SK-N-SH (cell line): ENCODE results near the gene CCDC102B. TPM values are rescaled to one million over a fixed set of nuclear protein-coding genes. Genes with fewer than 3 reads are reported as not detected.

Experiments used
- CTCF ChIA-PET: fragments of 300-600, 350-600 bp; formaldehyde crosslinking; extraction: SDS; loops from one replicate; lab custom pipeline; 2021; lab: Yijun Ruan, JAX
- POLR2A ChIA-PET: fragments of 350-600 bp; sonication (Branson Sonifier 250); formaldehyde crosslinking; extraction: SDS; loops from one replicate; lab custom pipeline; 2020; ENCODE audit warnings: antibody characterized with exemption, inconsistent platforms; lab: Yijun Ruan, JAX
- DNase-seq: peaks from one replicate; pipeline ENCODE4 v3.0.0; 2012
- H2AFZ ChIP-seq: fragments of 200-600 bp; sonication (generic); 2 replicates; pipeline ENCODE4 v1.8.1; 2016; ENCODE audit warnings: antibody characterized with exemption, mild to moderate bottlenecking, low read depth
- H3F3A ChIP-seq: fragments of 200-600 bp; sonication (generic); replicated peaks from 2 replicates; pipeline ENCODE3; 2016; ENCODE audit warnings: antibody characterized with exemption, mild to moderate bottlenecking; ENCODE audit not compliant: insufficient read depth
- H3K27ac ChIP-seq, 2 experiments: fragments of 200-500 bp in 1 of 2; fragments of 200-600 bp in 1 of 2; sonication (Bioruptor generic) in 1 of 2; sonication (generic), shearing (Covaris generic) in 1 of 2; 2 replicates each; pipeline versions ENCODE4 v1.5.1 to v1.6.1; 2014 to 2016; ENCODE audit warnings: low read depth in 2 of 2, inconsistent platforms in 1 of 2, low read length in 1 of 2, mild to moderate bottlenecking in 1 of 2, mixed read lengths in 1 of 2
- H3K27me3 ChIP-seq: fragments of 200-600 bp; sonication (generic), shearing (Covaris generic); 2 replicates; pipeline ENCODE4 v1.6.1; 2016; ENCODE audit warnings: mixed run types; ENCODE audit not compliant: insufficient read depth
- H3K36me3 ChIP-seq, 2 experiments: fragments of 200-500 bp in 1 of 2; fragments of 200-600 bp in 1 of 2; sonication (Bioruptor generic) in 1 of 2; sonication (generic) in 1 of 2; replicated peaks in 1 of 2; 2 replicates each; pipeline versions ENCODE3 to v1.5.1; 2014 to 2016; ENCODE audit warnings: low read length in 1 of 2, mild to moderate bottlenecking in 1 of 2; ENCODE audit not compliant: insufficient read depth in 2 of 2, control insufficient read depth in 1 of 2
- H3K4me1 ChIP-seq, 2 experiments: fragments of 200-500 bp in 1 of 2; fragments of 200-600 bp in 1 of 2; sonication (Bioruptor generic) in 1 of 2; sonication (generic), shearing (Covaris generic) in 1 of 2; 2 replicates each; pipeline versions ENCODE4 v1.5.1 to v1.6.1; 2014 to 2016; ENCODE audit warnings: low read depth in 1 of 2, low read length in 1 of 2, mixed run types in 1 of 2; ENCODE audit not compliant: insufficient read depth in 2 of 2, control insufficient read depth in 1 of 2
- H3K4me2 ChIP-seq: fragments of 200-600 bp; sonication (generic), shearing (Covaris generic); 2 replicates; pipeline ENCODE4 v1.6.1; 2017; ENCODE audit warnings: mixed run types
- H3K4me3 ChIP-seq, 2 experiments: fragments of 200-500 bp in 1 of 2; fragments of 200-600 bp in 1 of 2; sonication (Bioruptor generic) in 1 of 2; sonication (generic), shearing (Covaris generic) in 1 of 2; 2 replicates each; pipeline versions ENCODE4 v1.5.1 to v1.8.1; 2014 to 2016; ENCODE audit warnings: low read depth in 2 of 2, inconsistent platforms in 1 of 2, low read length in 1 of 2, mild to moderate bottlenecking in 1 of 2, mixed read lengths in 1 of 2, moderate library complexity in 1 of 2
- H3K79me2 ChIP-seq: fragments of 200-600 bp; sonication (generic); 2 replicates; pipeline ENCODE4 v1.8.1; 2017; ENCODE audit warnings: mild to moderate bottlenecking; ENCODE audit not compliant: insufficient read depth
- H3K9ac ChIP-seq: fragments of 200-600 bp; sonication (generic); 2 replicates; pipeline ENCODE4 v1.6.1; 2017; ENCODE audit warnings: mixed run types
- H3K9me2 ChIP-seq: fragments of 200-600 bp; sonication (generic); 2 replicates; pipeline ENCODE4 v1.6.1; 2017; ENCODE audit warnings: mixed run types
- H3K9me3 ChIP-seq: fragments of 200-600 bp; sonication (generic); 2 replicates; pipeline ENCODE4 v1.6.1; 2017; ENCODE audit warnings: mixed run types, mild to moderate bottlenecking, moderate library complexity
- H4K20me1 ChIP-seq: fragments of 200-600 bp; sonication (generic); 2 replicates; pipeline ENCODE4 v1.6.1; 2017; ENCODE audit warnings: mild to moderate bottlenecking, mixed run types; ENCODE audit not compliant: insufficient read depth
- CHD2 ChIP-seq: fragments of 150-350 bp; IDR thresholded peaks from 2 replicates; pipeline ENCODE4 v1.6.1; 2018; ENCODE audit warnings: low read length; ENCODE audit not compliant: partially characterized antibody
- ELF1 ChIP-seq: IDR thresholded peaks from 2 replicates; pipeline ENCODE4 v1.4.0; 2012
- FOSL2 ChIP-seq: IDR thresholded peaks from 2 replicates; pipeline ENCODE4 v1.4.0; 2012; ENCODE audit warnings: low read depth, mild to moderate bottlenecking, moderate library complexity, borderline replicate concordance
- FOXM1 ChIP-seq: IDR thresholded peaks from 2 replicates; pipeline ENCODE4 v1.4.0; 2012; ENCODE audit warnings: low read depth, mild to moderate bottlenecking
- JUND ChIP-seq: IDR thresholded peaks from 2 replicates; pipeline ENCODE4 v1.4.0; 2012
- MEF2A ChIP-seq: IDR thresholded peaks from 2 replicates; pipeline ENCODE4 v1.4.0; 2012; ENCODE audit warnings: low read depth, borderline replicate concordance
- POLR2AphosphoS5 ChIP-seq: IDR thresholded peaks from 2 replicates; pipeline ENCODE4 v1.6.1; 2012; ENCODE audit warnings: low read depth, low read length
- RCOR1 ChIP-seq: fragments of 150-350 bp; IDR thresholded peaks from 2 replicates; pipeline ENCODE4 v1.6.1; 2017; ENCODE audit warnings: antibody characterized with exemption, low read length
- RFX5 ChIP-seq: IDR thresholded peaks from 2 replicates; pipeline ENCODE4 v1.6.1; 2012; ENCODE audit warnings: mild to moderate bottlenecking, improper control_type of control experiment, low read length
- SIN3A ChIP-seq: IDR thresholded peaks from 2 replicates; pipeline ENCODE4 v1.6.1; 2012; ENCODE audit warnings: low read depth, mild to moderate bottlenecking, low read length, moderate library complexity, borderline replicate concordance
- TAF1 ChIP-seq: IDR thresholded peaks from 2 replicates; pipeline ENCODE4 v1.6.1; 2012; ENCODE audit warnings: low read depth, mild to moderate bottlenecking, low read length, moderate library complexity, borderline replicate concordance
- WGBS: methylation state at CpG from one replicate; pipeline ENCODE4 v1.1.6; 2017; ENCODE audit warnings: low lambda C conversion rate; 5-methylcytosine and 5-hydroxymethylcytosine counted together
- polyA plus RNA-seq, 3 experiments: library from polyadenylated mRNA; depleted of rRNA; stranded (reverse); fragments of >200 nt; gene quantifications; 2 replicates each; pipeline ENCODE4 v1.2.3, GENCODE V29; 2012
- TF ChIP-seq, protein P1 (sequence below): IDR thresholded peaks from 2 replicates; pipeline ENCODE4 v1.4.0; 2012; ENCODE audit warnings: low read depth
- TF ChIP-seq, protein P2 (sequence below): IDR thresholded peaks from 2 replicates; pipeline ENCODE4 v1.4.0; 2012; ENCODE audit warnings: low read depth, borderline replicate concordance
- TF ChIP-seq, protein P3 (sequence below): fragments of 150-350 bp; IDR thresholded peaks from 2 replicates; pipeline ENCODE4 v1.6.1; 2016; ENCODE audit warnings: mild to moderate bottlenecking, low read depth, low read length

CCDC102B gene
- polyA plus RNA-seq, 1 of the 3 experiments (the other 2 are of a cell fraction) = 2.0 TPM

DNA sequence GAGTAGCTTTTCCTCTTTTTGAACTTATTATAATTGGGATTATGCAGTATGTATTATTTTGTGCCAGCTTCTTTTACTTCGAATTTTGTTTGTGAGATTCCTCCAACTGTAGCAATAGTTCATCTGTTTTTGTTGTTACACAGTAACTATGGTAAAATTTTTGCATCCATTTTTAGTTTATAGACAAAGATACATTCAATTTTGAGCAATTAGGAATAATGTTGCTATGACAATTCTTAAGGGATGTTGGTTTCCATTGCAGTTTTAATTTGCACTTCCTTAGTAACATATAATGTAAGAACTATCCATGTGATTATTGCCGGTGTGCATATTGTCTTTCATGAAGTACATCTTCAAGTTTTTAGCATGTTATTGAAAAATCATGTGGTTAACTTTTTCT, 20.7 kb downstream of the CCDC102B start:
- no peaks in the 10 kb centered on the region for H4K20me1 ChIP-seq
- no peak overlapping the region for H3K27ac ChIP-seq
- POLR2A ChIA-PET = no interaction called here
- H3K36me3 ChIP-seq = no peaks in the 10 kb centered on the region
- no peak overlapping the region for H3K4me2 ChIP-seq
- no peak overlapping the region for H3K4me3 ChIP-seq
- no peaks in the 10 kb centered on the region; a peak in 1 of 4 replicates for H3K4me1 ChIP-seq
- no peaks in the 10 kb centered on the region for H3K9me3 ChIP-seq
- TF ChIP-seq MEF2A = no peak
- TF ChIP-seq, all 33 proteins: peak for 0
- H3F3A ChIP-seq = no peaks in the 10 kb centered on the region
- H3K9ac ChIP-seq = no peak overlapping the region
- 71% methylated on average over 2 of the region's 2 CpGs for WGBS
- no peaks in the 10 kb centered on the region for H3K9me2 ChIP-seq
- no peaks in the 10 kb centered on the region for H3K27me3 ChIP-seq
- no peaks in the 10 kb centered on the region for H3K79me2 ChIP-seq
- CTCF ChIA-PET = no interaction called here
- no peak overlapping the region for H2AFZ ChIP-seq
- no peak for DNase-seq

DNA sequence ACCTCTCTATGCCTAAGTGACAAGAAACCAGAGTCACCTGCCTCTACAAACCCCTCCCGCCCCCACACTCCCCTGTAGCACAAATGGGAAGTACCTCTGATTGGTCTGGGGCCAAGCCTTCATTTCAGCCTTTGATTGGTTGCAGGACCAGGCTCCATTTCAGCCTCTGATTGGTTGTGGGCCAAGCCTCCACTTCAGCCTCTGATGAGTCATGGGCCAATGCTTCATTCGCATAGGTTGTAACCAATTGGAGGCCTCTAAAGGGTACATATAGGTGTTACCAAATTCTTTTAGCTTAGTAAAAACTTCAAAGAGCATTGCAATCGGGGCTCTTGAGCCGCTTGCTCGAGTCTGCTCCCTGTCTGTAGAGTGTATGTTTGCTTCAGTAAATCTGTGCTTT, 25.0 kb downstream of the CCDC102B start:
- 88% methylated on average over 5 of the region's 5 CpGs for whole genome bisulfite sequencing
- CTCF ChIA-PET = no interaction called here

More for the DNA sequence above, 25.0 kb downstream of the CCDC102B start:
- Histone ChIP-seq H3F3A (no peaks in the 10 kb centered on the region), H3K27me3 (no peaks in the 10 kb centered on the region), H3K9ac (no peak overlapping the region), H3K4me3 (no peak overlapping the region), H4K20me1 (no peaks in the 10 kb centered on the region), H3K9me3 (no peaks in the 10 kb centered on the region), H3K4me1 (no peaks in the 10 kb centered on the region; a peak in 2 of 4 replicates), H3K79me2 (no peaks in the 10 kb centered on the region), H3K9me2 (no peaks in the 10 kb centered on the region), H3K27ac (no peak overlapping the region), H2AFZ (no peak overlapping the region), H3K4me2 (no peak overlapping the region), H3K36me3 (no peaks in the 10 kb centered on the region)
- DNase-seq = no peak
- no peak for TF ChIP-seq POLR2AphosphoS5
- TF ChIP-seq RCOR1 = no peak
- TF ChIP-seq SIN3A = no peak
- no peak for TF ChIP-seq TAF1
- TF ChIP-seq FOXM1 = no peak
- no peak for TF ChIP-seq RFX5
- no peak for TF ChIP-seq CHD2
- TF ChIP-seq, protein P1, sequence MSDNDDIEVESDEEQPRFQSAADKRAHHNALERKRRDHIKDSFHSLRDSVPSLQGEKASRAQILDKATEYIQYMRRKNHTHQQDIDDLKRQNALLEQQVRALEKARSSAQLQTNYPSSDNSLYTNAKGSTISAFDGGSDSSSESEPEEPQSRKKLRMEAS = no peak
- TF ChIP-seq FOSL2 = no peak
- no peak for TF ChIP-seq ELF1
- TF ChIP-seq JUND = no peak
- TF ChIP-seq, protein P2, sequence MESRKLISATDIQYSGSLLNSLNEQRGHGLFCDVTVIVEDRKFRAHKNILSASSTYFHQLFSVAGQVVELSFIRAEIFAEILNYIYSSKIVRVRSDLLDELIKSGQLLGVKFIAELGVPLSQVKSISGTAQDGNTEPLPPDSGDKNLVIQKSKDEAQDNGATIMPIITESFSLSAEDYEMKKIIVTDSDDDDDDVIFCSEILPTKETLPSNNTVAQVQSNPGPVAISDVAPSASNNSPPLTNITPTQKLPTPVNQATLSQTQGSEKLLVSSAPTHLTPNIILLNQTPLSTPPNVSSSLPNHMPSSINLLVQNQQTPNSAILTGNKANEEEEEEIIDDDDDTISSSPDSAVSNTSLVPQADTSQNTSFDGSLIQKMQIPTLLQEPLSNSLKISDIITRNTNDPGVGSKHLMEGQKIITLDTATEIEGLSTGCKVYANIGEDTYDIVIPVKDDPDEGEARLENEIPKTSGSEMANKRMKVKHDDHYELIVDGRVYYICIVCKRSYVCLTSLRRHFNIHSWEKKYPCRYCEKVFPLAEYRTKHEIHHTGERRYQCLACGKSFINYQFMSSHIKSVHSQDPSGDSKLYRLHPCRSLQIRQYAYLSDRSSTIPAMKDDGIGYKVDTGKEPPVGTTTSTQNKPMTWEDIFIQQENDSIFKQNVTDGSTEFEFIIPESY = no peak
- TF ChIP-seq, protein P3, sequence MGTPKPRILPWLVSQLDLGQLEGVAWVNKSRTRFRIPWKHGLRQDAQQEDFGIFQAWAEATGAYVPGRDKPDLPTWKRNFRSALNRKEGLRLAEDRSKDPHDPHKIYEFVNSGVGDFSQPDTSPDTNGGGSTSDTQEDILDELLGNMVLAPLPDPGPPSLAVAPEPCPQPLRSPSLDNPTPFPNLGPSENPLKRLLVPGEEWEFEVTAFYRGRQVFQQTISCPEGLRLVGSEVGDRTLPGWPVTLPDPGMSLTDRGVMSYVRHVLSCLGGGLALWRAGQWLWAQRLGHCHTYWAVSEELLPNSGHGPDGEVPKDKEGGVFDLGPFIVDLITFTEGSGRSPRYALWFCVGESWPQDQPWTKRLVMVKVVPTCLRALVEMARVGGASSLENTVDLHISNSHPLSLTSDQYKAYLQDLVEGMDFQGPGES = no peak
- POLR2A ChIA-PET = no interaction called here
